Measurements from ENCODE around the gene PALM. TPM values are rescaled to one million over a fixed set of nuclear protein-coding genes. Genes with fewer than 3 reads are reported as not detected.

Gene PALM
- total RNA-seq, 4 donors from 2014 or later = 7.5 to 33.8 (median 21.6) TPM

DNA sequence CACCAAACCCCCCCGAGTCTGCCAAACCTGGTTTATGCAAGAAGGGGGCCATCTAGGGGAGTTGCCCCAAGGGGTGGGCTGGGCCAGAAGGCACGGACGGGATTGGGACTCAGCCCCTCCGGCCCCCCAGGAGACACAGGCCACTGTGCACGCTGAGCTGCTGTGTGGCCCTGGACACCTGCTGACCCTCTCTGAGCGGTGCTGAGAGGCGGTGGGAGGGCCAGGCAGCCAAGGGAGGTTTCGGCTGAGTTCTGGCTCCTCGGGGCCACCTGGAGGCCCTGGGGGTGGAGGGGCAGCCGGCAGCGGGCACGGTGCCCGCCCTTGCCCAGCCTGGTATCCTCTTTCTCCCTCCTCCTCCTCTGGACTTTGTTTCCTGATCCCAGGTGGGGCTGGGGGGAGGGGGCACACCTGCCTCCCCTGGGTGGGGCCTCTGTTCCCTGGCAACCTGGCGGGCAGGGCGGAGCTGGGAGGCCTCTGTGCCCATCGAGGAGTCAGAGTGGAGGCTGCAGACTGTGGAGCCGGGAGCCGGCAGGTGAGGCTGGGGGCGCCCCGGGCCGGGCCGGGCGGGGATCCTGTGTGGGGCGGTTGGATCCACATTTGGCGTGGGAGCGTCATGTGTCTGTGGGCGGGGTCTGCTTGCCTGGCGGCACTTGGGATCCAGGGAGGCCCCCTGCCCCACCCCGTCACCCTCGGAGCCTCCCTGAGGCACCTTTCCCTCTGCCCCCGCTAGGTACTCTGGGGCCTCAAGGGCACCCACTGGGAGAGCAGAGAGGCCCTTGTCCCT is 42.1 kb downstream of the PALM start, which contains the start of gene MISP:
Gene MISP (plus strand): TSS at position 473 of the 784 bp plus-strand sequence. CDS start 5,835 bp downstream, outside the sequence.
- H3K27me3 ChIP-seq = no peaks in the 10 kb centered on the region
- peak within 1 kb of the TSS in 3 of 4 donors; percentile 98 to 99 (median 98) for H3K27ac ChIP-seq
- peaks cover 0 to 26% (median 0%) of the 10 kb centered on the region in 4 donors for H3K4me1 ChIP-seq
- DNase-seq = peak in 2 of 3 donors; percentile 91 to 98
- H3K4me3 ChIP-seq = peak within 1 kb of the TSS in 3 of 4 donors; percentile 41 to 63 (median 58)
- peak; percentile 84 to 89 for TF ChIP-seq POLR2A (IDR thresholded peaks at IDR 0.05)
- TF ChIP-seq, protein P1, sequence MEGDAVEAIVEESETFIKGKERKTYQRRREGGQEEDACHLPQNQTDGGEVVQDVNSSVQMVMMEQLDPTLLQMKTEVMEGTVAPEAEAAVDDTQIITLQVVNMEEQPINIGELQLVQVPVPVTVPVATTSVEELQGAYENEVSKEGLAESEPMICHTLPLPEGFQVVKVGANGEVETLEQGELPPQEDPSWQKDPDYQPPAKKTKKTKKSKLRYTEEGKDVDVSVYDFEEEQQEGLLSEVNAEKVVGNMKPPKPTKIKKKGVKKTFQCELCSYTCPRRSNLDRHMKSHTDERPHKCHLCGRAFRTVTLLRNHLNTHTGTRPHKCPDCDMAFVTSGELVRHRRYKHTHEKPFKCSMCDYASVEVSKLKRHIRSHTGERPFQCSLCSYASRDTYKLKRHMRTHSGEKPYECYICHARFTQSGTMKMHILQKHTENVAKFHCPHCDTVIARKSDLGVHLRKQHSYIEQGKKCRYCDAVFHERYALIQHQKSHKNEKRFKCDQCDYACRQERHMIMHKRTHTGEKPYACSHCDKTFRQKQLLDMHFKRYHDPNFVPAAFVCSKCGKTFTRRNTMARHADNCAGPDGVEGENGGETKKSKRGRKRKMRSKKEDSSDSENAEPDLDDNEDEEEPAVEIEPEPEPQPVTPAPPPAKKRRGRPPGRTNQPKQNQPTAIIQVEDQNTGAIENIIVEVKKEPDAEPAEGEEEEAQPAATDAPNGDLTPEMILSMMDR (IDR thresholded peaks at IDR 0.05) = no peak
- peaks cover 0 to 11% (median 0%) of the 10 kb centered on the region in 4 donors for H3K9me3 ChIP-seq
- H3K36me3 ChIP-seq = peaks cover 0 to under 1% (median 0%) of the 10 kb centered on the region in 3 donors

DNA sequence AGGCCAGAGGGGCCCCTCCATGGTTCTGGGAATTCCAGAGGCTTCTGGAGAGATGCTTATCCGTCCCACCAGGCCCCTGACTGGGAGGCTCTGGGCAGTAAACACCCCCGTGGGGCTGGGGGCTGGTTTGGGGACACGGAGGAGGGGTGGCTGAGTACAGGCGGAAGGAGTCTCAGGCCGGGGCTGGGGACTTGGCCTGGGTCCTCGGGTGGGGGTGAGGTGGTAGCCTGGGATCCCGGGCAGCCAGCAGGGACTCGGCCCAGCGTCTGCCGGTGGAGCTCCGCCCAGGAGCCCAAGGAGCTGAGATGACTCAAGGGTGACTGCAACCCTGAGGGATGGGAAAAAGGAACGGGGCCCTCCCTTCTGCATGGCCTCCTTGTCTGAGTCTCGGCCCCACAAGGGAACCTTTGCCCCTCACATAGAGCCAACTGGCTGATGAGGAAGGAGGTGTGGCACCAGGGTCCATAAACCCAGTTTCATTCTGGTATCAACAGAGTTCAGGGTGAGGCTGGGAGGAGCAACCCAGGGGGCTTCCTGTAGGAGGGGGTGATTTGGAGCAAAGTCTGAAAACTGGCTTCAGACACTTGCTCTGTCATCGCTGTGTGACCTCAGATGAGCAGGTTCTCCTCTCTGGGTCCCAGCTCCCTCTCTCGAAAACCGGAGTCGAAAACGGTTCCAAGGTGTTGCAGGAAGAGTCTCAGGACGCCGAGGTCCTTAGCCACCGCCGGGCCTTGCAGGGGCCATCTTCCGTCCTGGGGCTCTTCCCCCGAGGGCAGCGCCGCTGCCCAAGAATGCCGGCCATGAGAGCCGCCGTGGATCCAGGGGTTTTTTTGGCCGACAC is 43.0 kb downstream of the PALM start:
- peak in 2 of 3 donors; percentile 90 to 92 for DNase-seq
- TF ChIP-seq, protein P1 (IDR thresholded peaks at IDR 0.05) = no peak
- TF ChIP-seq POLR2A (IDR thresholded peaks at IDR 0.05) = peak; percentile 86 to 88
- H3K4me3 ChIP-seq = peak overlapping the region in 3 of 4 donors; percentile 41 to 63 (median 58)
- H3K27me3 ChIP-seq = no peaks in the 10 kb centered on the region
- peak overlapping the region in 3 of 4 donors; percentile 98 to 99 (median 98) for H3K27ac ChIP-seq
- peaks cover 0 to 11% (median 0%) of the 10 kb centered on the region in 4 donors for H3K9me3 ChIP-seq
- peaks cover 0 to 7% (median 0%) of the 10 kb centered on the region in 3 donors for H3K36me3 ChIP-seq
- peaks cover 0 to 23% (median 0%) of the 10 kb centered on the region in 4 donors for H3K4me1 ChIP-seq

DNA sequence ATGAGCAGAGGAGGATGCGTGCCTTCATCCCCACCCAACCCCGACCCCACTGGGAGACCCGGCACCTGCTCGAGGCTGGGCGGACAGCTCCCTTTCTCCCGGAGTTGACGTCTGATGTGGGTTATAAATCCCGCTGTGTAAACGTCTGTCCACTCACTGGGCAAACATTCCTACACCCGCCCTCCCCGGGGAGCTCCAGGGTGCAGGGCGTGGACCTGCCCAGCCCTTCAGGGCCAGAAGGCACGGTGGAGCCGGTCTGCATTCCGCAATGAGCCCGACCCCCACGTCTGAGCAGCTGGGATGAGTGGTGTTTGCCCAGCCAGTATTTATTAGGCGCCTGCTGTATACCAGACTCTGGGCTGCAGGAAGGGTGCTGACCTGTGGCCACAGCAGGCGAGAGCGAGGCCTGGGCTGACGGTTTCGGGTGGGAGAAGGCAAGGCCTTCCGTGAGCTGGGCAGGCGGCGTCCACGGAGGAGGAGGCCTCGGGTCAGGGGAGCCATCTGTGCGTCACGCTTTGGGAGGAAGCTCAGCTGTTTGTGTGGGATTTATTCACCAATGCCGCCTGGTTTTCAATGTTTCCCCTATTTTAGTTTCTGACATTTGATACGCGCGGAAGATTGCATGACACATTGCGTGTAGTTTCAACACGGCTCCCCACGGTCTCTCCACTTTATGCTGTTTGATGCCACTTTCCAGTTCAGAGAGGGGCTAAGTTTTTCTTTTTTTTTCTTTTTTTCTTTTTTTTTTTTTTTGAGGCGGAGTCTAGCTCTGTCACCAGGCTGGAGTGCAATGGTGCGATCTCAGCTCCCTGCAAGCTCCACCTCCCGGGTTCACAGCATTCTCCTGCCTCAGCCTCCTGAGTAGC is 44.1 kb downstream of the PALM start:
- Histone ChIP-seq H3K9me3 (peaks cover 0 to 6% (median 0%) of the 10 kb centered on the region in 4 donors), H3K27me3 (no peaks in the 10 kb centered on the region), H3K4me3 (peak overlapping the region in 3 of 4 donors; percentile 33 to 63 (median 58)), H3K27ac (peak overlapping the region; percentile 38 to 99 (median 98)), H3K4me1 (peaks cover 0 to 23% (median 0%) of the 10 kb centered on the region in 4 donors), H3K36me3 (peaks cover 0 to 18% (median 0%) of the 10 kb centered on the region in 3 donors)
- TF ChIP-seq, protein P1 (IDR thresholded peaks at IDR 0.05) = no peak
- peak; percentile 79 to 92 for TF ChIP-seq POLR2A (IDR thresholded peaks at IDR 0.05)
- peak in 2 of 3 donors; percentile 92 to 93 for DNase-seq

DNA sequence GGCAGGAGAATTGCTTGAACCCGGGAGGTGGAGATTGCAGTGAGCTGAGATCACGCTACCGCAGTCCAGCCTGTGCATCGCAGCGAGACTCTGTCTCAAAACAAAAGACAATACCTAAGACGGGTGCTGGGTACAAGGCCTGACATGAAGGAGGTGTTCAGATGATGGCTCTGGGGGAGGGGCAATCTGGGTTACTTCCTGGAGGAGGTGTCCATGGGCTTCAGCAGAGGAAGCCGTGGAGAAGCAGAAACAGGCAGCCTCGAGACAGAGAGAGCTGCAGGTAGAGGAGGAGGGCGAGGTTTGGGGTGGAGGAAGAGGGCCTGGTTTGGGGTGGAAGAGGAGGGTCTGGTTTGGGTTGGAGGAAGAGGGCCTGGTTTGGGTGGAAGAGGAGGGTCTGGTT is 45.8 kb downstream of the PALM start:
- Histone ChIP-seq H3K27ac (peak overlapping the region in 3 of 4 donors; percentile 98 to 99 (median 98)), H3K36me3 (peaks cover 0 to 28% (median 0%) of the 10 kb centered on the region in 3 donors), H3K27me3 (no peaks in the 10 kb centered on the region), H3K4me1 (peaks cover 0 to 27% (median 0%) of the 10 kb centered on the region in 4 donors), H3K9me3 (peaks cover 0 to 14% (median 0%) of the 10 kb centered on the region in 4 donors), H3K4me3 (peak overlapping the region in 2 of 4 donors; percentile 58 to 63)
- TF ChIP-seq POLR2A (IDR thresholded peaks at IDR 0.05) = peak in 1 of 2 donors; percentile 47
- TF ChIP-seq, protein P1 (IDR thresholded peaks at IDR 0.05) = no peak
- peak in 1 of 3 donors; percentile 76 for DNase-seq
